ENCODE data around the gene LRRC17. TPM values are rescaled to one million over a fixed set of nuclear protein-coding genes. Genes with fewer than 3 reads are reported as not detected.
A peak's percentile ranks its signal among the peaks of the same experiment; 100 is the strongest.

Gene LRRC17
- total and polyA plus RNA-seq, 9 of the 15 experiments (the other 6 are each of a cell fraction or from before 2014, with no cell fraction given), result 0.03 to 0.18 (median 0.12) TPM; not detected in 5

- TF ChIP-seq GTF3C2 (IDR thresholded peaks at IDR 0.05; ENCODE audit: borderline replicate concordance, extremely low read depth, insufficient read length), result no peak
- no peak for TF ChIP-seq ZNF445 (CRISPR knock-in tag; IDR thresholded peaks at IDR 0.05; ENCODE audit: low read depth)
- TF ChIP-seq ZNF609 (CRISPR knock-in tag; IDR thresholded peaks at IDR 0.05; ENCODE audit: borderline replicate concordance), result no peak
- TF ChIP-seq CBFA2T3 (IDR thresholded peaks at IDR 0.05), result peak; percentile 95
- TF ChIP-seq RNF2 (IDR thresholded peaks at IDR 0.05), result 0 out of 2 replicates have a peak, but pooled peaks have one; percentile 33
- TF ChIP-seq ZNF121 (CRISPR knock-in tag; conservative IDR thresholded peaks at IDR 0.05), result no peak
- TF ChIP-seq RHOXF2B (CRISPR knock-in tag; conservative IDR thresholded peaks at IDR 0.05), result no peak
- 0 out of 2 replicates have a peak, but pooled peaks have one; percentile 37 for TF ChIP-seq ZKSCAN8 (CRISPR knock-in tag; IDR thresholded peaks at IDR 0.05)
- no peak for TF ChIP-seq RFX7 (CRISPR knock-in tag; IDR thresholded peaks at IDR 0.05)
- no peak for TF ChIP-seq FOXK1 (CRISPR knock-in tag; IDR thresholded peaks at IDR 0.05; ENCODE audit: borderline replicate concordance)
- TF ChIP-seq ZBTB7A (IDR thresholded peaks at IDR 0.05; ENCODE audit: borderline replicate concordance, control insufficient read depth, low read depth, low read length), result no peak
- TF ChIP-seq ZNF695 (CRISPR knock-in tag; IDR thresholded peaks at IDR 0.05), result no peak
- no peak for TF ChIP-seq RUNX1 (IDR thresholded peaks at IDR 0.05; ENCODE audit: low read depth)
- TF ChIP-seq TFE3 (CRISPR knock-in tag; IDR thresholded peaks at IDR 0.05), result no peak; the same call in 1 of the 2 replicates
- no peak for TF ChIP-seq NCOA2 (IDR thresholded peaks at IDR 0.05; ENCODE audit: partially characterized antibody in 2 of 2)
- TF ChIP-seq EP300 (IDR thresholded peaks at IDR 0.05; ENCODE audit: low read length), result peak; percentile 93
- no peak for TF ChIP-seq MCM3 (IDR thresholded peaks at IDR 0.05)
- TF ChIP-seq HNRNPLL (IDR thresholded peaks at IDR 0.05; ENCODE audit: low read depth, low read length, poor library complexity, severe bottlenecking), result no peak
- peak; percentile 46; the same call in 1 of the 2 replicates for TF ChIP-seq TOE1 (IDR thresholded peaks at IDR 0.05; ENCODE audit: borderline replicate concordance)
- TF ChIP-seq TOE1 (CRISPR knock-in tag; IDR thresholded peaks at IDR 0.05; ENCODE audit: borderline replicate concordance, low read depth), result no peak
- TF ChIP-seq ZZZ3 (IDR thresholded peaks at IDR 0.05), result no peak
Observed at GRCh38 chr7:102983602-102984001, 70.8 kb downstream of the LRRC17 start (continued).
